ENCODE results near the gene PROCR.
"Not testable (repeated sequence)": the region's sequence is repeated elsewhere in the genome, so short reads cannot be mapped to it uniquely, and the experiment has no call there.

Gene PROCR

DNA sequence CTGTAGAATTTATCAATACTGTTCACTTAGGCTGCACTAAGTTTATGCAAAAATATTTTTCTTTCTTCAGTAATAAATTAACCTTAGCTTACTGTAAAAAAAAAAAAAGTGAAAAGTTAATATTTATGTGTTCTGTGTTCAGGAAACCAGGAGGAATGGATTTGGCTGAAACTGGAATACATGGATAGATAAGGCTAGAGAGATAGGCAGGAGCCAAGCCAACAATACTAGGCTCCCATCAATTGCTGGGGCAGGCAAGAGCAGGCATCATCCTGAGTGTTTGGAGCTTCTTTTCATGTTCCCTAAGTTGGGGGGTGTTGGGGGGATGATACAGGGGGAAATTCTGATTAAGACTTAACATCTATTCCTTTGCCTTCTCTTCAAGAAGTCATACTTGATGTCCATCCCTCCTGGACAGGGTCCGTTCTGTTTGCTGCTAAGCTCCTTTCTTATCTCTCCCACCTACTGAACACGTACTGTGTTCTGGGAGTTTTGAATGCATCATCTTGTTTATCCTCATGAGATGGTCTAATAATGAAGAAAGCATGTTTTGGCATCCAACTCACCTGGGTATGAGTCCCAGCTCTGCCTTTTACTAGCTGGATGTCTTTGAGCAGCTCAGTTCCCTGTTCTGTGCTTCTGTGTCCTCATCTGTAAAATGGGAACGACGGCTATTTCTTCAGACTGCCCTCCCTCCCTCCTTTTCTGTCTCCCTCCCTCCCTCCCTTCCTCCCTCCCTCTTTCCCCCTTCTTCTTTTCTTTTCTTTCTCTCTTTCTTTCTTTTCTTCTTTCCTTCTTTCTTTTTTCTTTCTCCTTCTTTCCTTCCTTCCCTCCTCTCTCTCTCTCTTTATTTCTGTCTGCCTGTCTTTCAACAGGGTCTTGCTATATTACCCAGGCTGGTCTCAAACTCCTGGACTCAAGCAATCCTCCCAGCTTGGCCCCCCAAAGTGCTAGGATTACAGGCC, 6.4 kb upstream of the PROCR start:
- DNase-seq: no peak

DNA sequence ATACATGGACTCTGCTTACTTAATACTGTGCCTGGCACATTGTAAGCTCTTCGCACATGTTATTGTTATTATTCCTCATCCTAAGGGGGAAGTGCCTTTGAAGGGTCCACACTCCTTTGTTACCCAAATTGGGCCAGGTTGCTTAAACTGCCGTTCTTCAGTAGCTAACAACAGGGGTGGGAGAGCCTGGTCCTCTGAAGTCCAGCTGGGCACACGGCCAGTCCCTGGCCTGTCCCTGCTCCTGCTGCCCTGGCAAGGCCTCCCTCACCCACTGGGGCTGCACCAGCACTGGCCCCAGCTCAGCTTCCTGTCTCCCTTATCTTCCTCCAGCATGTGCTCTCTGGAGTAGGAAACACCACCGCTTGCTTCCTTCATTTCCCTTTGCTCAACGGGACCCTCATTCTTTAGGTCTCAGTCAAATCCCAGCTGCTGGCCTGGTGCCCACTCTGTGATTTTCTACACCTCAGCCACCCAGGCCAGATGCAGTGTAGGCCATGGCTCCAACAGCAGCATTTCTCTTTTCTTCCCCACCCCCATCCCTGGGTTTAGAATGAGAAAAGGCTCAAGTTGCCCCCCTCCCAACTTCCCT, 5.5 kb upstream of the PROCR start:
- DNase-seq: no peak

DNA sequence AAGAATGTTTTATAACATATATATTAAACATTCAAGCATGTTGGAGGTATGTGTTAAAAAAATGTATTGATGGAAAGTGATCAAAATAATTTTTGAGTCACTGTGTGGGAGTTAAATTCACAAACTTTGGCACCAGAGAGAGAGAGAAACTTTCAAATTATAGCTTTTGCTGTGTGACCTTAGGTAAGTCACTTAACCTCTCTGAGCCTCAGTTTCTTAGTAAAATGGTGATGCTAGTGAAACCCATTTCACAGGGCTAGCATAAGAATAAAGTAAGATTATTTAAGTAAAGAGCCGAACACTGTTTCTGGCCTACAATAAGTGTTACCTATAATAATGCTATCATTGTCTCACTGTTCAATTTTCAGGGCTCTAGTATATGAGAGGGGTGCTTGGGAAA, 4.1 kb upstream of the PROCR start:
- no peak for DNase-seq

DNA sequence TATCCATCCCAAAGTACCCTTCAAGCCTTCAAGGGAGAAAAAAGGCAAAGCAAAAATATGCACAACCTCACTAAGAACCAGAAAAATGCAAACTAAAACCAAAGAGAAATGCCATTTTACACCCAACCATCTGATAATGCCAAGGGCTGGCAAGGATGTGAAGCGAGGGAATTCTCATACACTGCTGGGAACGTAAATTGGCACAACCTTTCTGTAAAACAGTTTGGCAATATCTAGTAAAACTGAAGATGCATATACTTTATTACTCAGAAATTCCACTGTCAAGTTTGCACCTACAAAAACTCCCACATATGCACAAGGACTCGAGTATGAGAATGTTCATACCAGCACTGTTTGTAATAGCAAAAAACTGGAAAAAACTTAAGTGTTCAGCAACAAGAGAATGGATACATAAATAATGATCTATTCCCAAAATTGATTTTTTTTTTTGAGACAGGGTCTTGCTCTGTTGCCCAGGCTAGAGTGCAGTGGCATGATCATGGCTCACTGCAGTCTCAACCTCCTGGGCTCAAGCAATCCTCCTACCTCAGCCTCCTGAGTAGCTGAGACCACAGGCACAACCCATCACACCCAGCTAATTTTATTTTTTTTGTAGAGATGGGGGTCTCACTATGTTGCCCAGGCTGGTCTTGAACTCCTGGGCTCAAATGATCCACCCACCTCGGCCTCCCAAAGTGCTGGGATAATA, 3.0 kb upstream of the PROCR start:
- not testable (repeated sequence) for DNase-seq

DNA sequence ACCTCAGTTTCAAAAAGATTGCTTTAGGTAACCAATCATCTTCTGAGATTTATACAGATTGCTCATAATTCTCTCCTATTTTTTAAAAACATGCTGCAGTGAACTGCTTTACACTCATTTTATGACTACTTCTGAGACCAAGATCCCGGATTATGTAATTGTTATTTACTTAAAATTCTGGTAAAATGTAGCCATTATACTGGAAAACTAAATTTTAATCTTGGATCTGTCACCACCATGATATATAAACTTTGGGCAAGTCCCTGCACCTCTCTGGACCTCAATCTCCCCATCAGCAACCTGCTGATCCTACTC, 477 bp upstream of the PROCR start:
- no peak for DNase-seq

DNA sequence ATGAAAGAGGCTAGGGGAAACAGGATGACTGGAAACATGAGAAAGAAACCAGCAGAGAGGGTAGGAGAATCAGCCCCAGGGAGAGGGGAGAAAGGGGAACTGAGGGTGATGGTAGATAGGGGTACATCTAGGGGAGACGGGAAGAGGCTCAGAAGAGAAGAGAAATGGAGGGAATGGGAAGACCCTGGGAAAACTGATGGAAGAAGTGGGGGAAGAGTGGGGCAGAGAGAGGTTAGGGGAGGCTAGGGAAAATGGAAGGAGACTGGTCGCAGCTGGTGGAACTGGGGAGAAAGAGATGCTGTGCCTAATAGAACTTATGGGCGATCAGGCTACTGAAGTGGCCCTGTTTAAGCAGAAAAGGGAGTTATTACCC, 548 bp downstream of the PROCR start:
- DNase-seq: no peak

DNA sequence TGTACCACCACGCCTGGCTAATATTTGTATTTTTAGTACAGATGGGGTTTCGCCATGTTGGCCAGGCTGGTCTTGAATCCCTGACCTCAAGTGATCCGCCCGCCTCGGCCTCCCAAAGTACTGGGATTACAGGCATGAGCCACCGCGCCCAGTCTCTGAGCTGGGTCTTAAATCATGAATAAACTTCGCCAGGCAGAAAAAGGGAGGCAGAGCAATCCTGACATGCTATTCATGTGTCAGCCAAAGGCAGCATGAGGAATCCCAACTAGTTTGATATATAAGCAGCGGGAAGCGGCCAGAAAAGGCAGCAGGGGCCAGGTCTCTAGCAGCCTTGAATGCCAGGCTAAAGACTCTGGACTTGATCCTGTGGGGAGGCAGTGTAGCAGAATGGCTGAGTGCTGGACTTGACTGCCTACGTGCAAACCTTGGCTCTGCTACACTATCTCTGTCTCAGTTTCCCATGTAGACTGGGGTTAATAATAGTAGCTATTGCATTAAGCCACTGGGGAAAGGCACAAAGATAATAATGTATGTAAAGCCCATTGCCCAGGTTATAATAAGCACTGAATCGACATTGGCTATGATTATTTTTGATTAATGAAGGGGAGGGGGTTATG, 1.8 kb downstream of the PROCR start:
- DNase-seq: no peak

DNA sequence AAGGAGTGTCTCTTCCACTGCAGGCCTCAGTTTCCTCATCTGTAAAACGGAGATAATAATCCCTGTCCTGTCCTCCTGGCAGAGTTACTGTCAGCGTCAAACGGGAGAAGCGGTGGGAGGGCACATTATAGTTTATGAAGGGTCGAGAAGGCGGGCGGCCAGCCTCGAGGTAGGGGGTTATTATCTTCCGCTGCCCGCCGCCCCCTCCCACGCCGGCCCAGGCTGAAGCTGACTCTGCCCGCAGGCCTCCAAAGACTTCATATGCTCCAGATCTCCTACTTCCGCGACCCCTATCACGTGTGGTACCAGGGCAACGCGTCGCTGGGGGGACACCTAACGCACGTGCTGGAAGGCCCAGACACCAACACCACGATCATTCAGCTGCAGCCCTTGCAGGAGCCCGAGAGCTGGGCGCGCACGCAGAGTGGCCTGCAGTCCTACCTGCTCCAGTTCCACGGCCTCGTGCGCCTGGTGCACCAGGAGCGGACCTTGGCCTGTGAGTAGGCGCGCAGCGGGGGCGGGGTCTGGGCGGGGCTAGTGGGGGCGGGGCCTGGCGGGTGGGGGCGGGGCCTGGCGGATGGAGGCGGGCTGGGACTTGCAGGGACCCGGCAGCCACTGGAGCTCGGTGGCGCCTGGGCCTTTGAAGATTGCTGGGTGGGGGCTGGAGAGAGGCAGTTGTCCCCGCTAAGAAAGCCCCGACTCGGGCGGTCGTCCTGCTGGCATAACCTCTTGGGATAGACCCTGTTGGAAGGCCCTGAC, 2.8 kb downstream of the PROCR start:
- no peak for DNase-seq

DNA sequence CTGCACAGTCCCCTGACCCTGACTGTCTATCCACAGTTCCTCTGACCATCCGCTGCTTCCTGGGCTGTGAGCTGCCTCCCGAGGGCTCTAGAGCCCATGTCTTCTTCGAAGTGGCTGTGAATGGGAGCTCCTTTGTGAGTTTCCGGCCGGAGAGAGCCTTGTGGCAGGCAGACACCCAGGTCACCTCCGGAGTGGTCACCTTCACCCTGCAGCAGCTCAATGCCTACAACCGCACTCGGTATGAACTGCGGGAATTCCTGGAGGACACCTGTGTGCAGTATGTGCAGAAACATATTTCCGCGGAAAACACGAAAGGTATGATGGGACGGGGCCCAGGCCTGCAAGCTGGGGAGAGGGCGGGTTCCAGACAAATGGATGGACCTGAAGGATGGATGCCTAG, 4.3 kb downstream of the PROCR start:
- no peak for DNase-seq

DNA sequence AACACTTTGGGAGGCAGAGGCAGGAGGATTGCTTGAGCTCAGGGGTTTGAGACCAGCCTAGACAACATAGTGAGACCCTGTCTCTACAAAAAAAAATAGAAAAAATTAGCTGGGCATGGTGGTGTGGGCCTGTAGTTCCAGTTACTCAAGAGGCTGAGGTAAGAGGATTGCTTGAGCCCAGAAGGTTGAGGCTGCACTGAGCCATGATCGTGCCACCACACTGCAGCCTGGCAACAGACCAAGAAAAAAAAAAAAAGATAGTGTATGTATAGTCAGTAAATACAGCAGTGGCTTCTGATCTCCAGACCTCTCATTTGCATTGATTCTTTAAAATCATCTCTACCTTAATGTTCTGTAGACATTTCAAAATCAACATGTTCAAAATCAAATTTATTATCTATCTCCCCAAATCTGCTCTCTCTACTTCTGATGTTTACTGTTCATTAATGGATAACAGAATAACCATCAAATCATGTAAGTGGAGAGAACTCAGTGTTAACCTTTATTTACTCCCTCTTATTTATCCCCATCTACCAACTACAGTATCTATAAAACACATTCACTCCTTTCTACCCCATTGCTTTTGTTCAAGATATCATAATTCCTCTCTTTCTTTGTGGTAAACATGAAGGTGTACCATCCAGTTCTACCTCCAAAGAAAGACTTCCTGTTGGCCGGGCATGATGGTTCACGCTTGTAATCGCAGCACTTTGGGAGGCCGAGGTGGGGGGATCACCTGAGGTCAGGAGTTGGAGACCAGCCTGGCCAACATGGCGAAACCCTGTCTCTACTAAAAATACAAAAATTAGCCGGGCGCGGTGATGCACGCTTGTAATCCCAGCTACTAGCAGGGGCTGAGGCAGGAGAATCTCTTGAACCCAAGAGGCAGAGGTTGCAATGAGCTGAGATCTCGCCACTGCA, 7.7 kb downstream of the PROCR start:
- no peak for DNase-seq

DNA sequence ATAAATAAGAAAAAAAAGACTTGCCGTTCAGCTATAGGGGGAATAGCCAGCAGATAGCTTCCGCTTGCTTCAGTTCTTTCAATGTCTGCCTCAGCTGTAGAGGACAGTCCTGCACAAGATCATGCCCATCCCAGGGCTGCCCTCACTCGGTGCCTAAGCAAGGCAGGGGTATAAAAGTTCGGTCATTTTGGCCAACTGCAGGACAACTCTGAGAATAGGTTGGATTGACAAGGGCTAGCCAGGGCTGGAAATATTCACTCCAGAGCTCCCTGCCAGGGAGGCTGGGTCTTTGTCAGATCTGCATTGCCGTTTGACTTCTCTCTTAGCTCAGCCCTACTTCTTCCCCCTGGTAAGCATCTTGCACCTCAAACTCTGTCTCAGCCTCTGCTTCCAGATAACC, 8.4 kb downstream of the PROCR start:
- no peak for DNase-seq

DNA sequence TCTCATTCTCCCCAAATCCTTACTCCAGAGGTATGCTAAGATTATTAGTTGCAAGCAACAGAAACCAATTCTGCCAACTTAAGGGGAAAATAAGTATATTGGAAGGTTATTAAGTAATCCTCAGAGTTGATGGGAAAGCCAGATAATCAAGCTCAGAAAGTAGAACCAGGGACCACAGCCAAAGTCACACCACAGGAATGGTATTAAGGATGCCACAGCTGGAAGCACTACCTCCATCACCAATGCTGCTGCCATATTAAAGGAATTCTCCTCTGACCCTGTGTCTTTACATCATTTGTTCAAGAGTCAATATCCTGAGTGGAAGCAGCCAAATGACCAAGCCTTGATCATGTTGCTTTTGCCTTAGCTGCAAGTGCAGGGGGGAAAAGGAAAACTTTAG, 9.9 kb downstream of the PROCR start:
- DNase-seq: no peak

DNA sequence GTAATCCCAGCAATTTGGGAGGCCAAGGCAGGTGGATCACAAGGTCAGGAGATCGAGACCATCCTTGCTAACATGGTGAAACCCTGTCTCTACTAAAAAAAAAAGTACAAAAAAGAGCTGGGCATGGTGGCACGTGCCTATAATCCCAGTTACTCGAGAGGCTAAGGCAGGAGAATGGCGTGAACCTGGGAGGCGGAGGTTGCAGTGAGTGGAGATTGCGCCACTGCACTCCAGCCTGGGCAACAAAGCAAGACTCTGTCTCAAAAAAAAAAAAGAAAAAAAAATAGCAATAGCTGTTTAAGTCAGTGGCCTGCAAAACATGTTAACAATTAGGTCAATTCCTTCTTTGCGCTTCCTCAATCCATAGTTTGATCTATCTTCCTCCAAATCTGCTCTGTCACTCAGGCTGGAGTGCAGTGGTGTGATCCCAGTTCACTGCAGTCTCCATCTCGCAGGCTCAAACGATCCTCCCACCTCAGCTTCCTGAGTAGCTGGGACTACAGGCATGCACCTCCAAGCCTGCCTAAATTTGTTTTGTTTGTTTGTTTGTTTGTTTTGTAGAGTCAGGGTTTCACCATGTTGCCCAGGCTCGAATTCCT, 14.9 kb downstream of the PROCR start:
- not testable (repeated sequence) for DNase-seq

DNA sequence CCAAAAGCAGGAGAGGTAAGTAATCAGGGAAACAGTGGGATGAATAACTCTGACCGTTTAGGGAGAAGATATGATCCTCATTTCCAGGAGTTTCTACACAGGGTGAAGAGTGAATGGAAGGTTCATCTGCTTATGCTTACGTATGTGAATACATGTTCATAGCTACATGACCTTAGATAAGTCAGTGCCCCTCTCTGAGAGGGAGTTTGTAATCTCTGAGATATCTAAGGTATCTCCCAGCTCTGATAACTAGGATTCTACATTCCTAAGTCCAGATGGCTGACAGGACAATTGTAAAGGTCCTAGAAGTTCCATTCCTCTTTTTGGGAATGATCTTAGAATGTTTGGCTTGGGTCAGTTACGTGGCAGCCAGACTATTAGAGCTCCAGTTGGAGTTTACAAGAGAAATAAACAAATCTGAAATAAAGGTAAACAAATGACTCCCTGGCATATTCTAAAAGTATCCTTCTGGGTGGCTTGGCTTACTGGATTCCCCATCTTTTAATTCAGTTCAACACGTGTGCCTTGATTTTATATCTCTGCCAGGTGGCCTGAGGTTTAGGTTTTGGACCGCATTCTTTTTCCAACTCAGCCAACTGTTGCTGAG, 15.8 kb downstream of the PROCR start:
- DNase-seq: no peak

DNA sequence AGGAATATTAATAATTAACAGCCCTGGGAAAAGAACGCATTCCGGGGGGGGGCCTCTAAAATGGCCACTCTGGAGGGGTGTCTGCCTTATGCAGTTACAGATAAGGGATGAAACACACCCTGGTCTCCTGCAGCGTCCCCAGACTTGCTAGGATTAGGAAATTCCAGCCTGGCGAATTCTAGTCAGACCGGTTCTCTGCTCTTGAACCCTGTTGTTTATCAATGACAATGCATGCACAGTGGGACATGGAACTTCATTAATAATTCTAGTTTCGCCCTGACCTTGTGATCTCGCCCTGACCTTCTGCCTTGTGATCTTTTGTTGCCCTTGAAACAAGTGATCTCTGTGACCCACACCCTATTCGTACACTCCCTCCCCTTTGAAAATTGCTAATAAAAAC, 17.4 kb downstream of the PROCR start:
- not testable (repeated sequence) for DNase-seq

DNA sequence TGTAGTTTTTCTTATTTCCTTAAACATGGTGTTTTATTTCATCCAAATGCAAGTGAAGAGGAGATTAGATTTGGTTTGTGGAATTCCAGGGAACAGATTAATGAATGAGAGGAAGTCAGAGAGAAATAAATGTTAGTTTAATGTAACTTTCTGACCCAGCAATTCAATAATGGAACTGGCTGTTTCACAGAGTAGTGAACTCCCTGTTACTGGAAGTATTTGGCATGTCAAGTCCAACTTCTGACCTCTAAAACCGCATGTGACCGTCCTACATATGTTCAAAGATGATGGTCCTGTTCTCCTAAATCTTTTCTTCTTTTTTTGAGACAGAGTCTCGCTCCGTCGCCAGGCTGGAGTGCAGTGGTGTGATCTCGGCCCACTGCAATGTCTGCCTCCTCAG, 18.7 kb downstream of the PROCR start:
- no peak for DNase-seq

DNA sequence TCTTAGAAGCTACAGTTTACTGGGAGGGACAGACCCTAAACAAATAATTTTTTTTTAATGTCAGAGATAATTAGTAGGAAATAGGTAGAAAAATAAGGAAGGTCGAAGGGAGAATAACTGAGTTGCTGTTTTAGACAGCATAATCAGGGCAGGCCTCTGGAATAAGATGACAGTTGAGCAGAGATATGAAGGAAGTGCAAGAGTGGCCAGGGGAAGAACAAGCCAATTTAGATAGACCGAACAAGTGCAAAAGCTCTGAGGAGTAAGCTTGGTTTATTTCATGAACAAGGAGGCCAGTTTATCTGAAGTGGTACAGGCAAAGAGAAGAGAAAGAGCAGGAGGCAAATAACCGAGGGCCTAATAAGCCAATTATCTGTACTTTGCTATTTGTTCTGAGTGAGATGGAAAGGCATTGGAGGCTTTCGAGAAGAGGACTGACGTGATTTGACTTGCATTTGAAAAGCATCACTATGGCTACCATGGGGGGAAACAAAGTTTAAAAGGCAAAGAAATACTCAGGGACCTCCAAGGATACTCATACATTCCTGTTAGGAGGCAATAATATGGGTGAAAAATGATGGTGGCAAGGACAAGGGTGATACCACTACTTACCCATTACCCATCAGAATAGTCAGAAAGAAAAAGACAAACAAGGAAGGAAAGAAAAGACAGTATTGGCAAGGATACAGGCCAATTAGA, 19.7 kb downstream of the PROCR start:
- DNase-seq: no peak

DNA sequence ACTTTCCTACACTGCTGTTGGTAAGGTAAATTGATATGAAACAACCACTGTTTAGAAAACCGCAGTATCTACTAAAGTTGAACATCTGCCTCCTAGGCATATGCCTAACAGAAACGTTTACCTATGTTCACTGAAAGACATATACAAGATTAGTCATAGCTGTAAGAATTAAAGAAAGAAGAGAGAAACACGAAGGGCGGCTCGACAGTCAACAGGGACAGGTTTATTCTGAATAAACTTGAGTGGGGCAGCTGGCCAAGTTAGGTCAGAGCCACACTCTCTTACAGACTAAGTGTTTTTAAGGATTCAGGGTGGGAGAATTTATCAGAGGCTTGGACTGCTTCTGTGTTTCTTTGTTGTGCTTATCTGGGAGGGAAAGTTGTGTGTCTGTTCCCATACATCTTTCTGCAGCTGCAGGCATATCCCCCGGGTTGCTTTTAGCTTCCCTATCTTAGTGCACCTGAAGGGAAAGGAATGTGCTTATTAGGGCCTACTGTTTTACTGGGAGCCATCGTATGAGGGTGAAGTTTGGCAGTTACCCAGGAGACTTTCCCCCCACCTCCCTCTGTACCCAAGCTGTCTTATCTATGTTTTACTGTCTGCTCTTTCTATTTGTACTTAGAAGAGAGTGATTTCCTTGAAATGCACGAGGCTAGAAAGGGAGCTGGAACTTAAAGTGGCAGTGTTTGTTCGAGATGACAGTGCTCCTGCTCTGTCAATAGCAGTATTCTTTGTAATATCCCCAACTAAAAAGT, 20.4 kb downstream of the PROCR start:
- no peak for DNase-seq

DNA sequence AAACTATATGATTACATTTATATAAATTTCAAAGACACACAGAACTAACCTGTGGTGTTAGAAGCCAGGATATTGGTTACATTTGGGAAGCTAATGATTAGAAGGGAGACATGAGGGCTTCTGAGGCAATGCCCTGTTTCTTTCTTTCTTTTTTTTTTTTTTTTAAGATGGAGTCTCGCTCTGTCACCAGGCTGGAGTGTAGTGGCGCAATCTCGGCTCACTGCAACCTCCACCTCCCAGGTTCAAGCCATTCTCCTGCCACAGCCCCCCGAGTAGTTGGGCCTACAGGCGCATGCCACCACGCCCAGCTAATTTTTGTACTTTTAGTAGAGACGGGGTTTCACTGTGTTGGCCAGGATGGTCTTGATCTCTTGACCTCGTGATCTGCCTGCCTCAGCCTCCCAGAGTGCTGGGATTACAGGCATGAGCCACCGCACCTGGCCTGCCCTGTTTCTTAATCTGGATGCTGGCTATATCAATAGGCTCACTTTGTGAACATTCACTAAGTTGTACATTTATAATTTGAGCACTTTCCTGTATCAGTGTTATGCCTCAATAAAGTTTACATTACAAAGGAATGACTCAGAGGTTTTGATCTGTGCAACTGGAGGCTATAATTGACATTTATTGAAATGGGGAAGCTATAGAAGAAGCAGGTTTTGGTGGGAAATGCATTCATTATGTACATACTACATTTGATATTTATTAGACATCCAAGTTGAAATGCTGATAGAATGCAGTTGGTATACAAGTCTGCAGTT, 21.3 kb downstream of the PROCR start:
- DNase-seq: not testable (repeated sequence)
